Measurements from ENCODE around the gene PLEKHH2.
A peak's percentile ranks its signal among the peaks of the same experiment; 100 is the strongest.
"Not testable (repeated sequence)": the region's sequence is repeated elsewhere in the genome, so short reads cannot be mapped to it uniquely, and the experiment has no call there.

PLEKHH2 gene

DNA sequence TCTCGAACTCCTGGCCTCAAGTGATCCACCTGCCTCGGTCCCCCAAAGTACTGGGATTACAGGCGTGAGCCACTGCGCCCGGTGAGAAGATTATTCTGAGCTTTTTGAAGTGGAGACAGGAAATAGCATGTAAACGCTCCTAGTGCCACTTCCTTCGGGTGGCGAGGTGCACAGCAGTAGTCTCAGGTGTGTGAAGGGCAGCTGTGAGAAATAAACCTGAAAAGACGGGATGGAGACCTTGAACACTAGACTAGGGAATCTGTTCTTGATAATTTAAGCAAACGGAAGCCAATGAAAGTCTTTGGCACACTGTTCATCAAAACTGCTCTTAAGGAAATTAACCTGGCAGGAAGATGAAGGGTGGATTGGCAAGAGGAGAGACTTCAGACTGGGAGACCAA lies 439 bp upstream of the PLEKHH2 start:
- DNase-seq (ENCODE audit: low spot score): no peak

DNA sequence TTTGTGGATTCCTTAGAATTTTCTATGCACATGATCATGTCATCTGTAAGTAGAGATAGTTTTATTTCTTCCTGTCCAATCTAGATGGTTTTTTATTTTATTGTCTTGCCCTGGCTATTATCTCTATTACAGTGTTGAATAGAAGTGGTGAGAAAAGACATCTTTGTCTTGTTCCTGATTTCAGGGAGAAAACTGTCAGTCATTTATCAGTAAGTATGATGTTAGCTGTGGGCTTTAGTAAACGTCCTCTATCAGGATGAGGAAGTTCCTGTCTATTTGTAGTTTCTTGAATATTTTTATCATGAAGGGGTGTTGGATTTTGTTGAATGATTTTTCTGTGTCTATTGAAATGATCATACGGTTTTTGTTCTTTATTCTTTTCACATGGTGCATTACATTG lies 5.3 kb downstream of the PLEKHH2 start:
- DNase-seq (ENCODE audit: low spot score): no peak

DNA sequence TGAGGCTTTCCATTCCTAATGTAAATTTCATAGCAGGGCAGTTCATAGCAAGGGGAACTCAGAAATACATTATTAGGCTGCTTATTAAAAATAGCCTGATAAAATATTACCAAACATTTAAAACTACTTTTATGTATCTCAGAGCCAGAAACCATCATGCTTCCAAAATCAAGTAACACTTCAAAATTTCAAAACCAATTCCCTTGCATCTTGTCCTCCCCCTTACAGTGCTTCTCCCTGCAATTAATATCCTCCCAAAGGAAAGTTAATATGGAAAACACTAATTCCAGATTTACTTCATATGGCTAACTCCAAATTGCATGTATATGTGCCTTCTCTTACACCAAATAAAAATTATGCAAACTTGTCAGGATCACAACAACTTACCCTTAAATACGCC lies 6.6 kb downstream of the PLEKHH2 start:
- DNase-seq (ENCODE audit: low spot score): no peak

DNA sequence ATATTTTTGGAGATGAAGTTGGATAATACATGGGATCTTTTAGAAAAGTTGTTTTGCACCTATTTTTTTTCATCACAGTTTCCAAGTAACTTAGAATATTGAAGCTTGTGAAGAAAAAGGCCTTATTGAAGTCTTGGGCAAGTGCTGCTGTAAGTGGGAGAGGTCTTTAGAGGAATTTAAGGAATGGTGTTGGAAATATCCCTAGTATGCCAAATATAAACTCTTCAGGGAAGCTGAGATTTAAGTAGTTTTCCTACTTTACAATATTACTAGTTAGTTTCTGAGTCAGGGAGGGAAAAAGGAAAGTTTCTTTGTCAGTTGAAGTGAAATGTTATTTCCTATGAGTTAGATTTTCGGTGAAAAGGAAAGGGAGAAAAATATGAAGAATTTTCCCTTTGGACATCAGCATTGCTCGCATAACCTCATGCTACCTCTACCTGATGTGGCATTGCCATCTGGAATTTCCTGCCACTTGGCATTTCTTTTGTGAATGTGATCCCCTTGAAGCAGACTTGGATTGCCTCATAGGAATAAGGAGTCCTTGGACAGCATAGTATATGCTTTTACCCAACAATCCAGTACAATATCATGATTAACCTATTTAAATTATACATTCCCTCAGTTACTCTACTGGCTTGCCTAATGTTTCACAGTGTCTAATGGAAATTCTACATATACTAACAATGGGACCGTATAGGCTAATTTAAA lies 12.1 kb downstream of the PLEKHH2 start:
- no peak for DNase-seq (ENCODE audit: low spot score)

DNA sequence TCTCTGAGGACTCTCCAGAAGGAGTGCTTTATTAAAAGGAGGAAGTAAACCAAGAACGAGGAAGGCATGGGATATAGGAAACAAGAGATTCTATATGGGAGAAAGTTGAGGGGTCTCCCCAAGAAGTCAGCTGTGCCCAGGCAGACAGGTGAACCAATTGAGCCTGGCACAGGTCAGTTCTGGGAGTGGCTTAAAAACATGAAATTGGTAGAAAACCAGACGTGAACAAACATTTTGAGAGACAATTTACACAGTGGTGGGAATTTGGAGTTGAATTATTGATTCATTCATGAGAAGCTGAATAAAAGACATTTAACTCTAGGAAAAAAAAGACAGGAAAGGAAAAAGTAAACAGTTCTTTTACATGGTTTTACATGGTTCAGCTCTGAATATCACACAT lies 16.4 kb downstream of the PLEKHH2 start:
- DNase-seq (ENCODE audit: low spot score): no peak

DNA sequence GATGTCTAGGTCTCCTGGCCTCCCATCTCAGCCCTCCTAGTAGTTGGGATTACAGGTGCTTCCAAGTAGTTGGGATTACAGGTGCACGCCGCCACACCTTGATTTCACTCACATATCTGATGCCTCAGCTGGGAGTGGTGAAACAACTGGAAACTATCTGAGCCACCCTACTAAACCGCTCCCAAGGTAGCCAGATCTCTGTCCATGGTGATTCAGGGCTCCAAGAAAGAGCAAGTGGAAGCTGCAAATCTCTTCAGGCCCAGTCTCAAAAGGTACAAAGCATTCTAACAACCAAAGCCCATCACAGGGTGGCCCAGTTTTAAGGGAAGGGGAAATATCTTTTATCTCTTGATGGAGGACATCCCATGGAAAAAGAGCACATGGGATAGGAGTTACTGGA lies 20.2 kb downstream of the PLEKHH2 start:
- no peak for DNase-seq (ENCODE audit: low spot score)

DNA sequence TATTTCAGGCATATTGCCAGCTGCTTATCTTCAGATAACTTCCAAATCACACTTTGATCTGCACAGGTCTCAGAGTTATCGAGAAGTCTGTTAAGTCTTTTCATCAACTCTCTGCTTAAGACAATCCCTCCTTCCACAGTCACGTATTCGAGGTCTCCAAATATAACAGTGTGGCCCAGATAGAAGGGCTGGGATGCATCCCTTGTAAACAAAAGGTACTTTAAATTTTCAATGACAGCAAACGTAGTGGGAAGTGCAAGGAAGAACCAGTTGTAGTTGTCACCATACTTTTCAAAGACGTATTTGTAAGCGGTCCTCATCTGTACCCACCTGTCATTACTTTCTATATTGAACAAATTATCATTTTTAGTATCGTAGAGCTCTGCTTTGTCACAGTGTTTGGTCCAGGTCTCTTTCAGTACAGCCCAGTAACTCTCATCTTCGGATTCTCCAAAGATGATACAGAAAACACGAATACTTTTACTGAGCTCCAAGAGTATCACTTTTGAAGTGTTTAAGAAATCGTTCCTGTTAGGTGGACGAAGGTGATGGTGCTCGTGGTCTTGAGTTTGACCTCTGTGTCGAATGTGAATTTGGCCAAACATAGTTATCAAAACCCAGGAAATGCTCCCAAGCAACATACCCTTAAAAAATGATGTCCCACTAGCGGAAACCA lies 38.7 kb downstream of the PLEKHH2 start:
- peak; percentile 1 for DNase-seq (ENCODE audit: low spot score)

DNA sequence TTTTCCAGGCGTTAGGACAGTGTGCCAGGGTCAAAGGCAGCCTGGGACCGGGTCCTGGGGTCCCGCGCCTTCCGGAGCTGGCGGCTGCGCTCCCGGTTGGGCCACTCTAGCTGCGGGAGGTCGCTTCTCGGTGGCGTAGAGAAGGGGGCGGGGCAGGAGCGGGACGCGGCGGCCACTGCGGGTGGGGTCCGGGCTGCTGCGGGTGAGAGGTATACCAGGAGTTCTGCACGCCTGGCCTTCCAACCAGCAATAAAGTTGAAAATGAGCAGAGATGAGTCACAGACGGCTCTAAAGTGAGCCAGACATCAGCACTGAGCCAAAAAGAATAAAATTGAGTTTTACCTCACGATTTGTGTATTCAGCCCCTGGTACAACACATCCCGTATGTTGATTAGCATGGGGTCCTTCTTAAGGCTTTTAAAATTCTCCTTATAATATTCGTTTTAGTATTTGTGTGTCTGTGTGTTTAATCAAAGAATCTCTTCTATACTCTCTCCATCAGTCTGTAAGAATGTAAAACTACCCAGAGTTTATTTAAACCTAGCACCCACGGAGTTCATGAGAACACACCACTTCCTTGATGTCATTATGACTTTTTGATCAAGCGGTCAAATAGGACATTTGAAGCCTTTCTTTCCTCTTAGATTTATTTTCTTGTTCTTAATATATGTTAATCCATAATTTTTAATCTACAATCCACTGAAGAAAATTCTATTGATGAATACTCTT lies 39.4 kb downstream of the PLEKHH2 start, which contains the start of gene C1GALT1C1L:
TSS of gene C1GALT1C1L (minus strand) at position 108 of the 729 bp plus-strand sequence. CDS start at position 1, 107 bp downstream.
- DNase-seq (ENCODE audit: low spot score): peak; percentile 78

DNA sequence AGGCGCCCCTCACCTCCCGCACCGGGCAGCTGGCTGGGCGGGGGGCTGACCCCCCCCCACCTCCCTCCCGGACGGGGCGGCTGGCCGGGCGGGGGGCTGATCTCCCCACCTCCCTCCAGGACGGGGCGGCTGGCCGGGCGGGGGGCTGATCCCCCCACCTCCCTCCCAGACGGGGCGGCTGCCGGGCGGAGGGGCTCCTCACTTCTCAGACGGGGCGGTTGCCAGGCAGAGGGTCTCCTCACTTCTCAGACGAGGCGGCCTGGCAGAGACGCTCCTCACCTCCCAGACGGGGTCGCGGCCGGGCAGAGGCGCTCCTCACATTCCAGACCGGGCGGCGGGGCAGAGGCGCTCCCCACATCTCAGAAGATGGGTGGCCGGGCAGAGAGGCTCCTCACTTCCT lies 40.7 kb downstream of the PLEKHH2 start:
- not testable (repeated sequence) for DNase-seq (ENCODE audit: low spot score)

DNA sequence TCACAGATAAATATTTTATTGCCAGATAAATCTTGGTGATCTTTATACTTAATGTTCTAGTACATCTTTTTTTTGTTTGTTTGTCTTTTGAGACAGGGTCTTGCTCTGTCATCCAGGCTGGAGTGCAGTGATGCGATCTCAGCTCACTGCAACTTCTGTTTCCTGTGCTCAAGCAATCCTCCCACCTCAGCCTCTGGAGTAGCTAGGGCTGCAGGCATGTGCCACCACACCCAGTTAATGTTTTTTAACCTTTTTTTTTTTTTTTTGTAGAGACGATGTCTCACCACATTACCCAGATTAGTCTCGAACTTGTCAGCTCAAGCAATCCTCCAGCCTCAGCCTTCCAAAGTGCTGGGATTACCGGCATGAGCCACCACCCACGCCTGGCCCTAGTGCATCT lies 48.3 kb downstream of the PLEKHH2 start:
- DNase-seq (ENCODE audit: low spot score): no peak

DNA sequence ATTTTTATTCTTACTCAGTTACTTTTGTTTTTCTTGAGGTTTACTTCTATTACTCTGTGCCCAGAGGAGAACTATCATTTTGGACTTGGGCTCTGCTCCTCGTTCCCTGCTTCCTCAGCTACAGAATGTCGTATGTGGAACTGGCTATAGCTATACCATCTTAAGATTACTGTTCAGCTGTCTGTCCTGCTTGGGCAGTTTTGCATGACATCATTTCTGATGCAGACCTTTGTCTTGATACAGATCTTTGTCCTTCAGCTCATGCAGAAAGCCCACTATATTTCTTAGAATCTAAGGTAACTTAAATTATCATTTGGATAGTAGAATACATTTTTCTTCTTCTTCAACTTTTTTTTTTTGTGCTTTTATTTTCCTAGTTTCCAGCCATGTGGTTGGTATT lies 52.9 kb downstream of the PLEKHH2 start:
- no peak for DNase-seq (ENCODE audit: low spot score)

DNA sequence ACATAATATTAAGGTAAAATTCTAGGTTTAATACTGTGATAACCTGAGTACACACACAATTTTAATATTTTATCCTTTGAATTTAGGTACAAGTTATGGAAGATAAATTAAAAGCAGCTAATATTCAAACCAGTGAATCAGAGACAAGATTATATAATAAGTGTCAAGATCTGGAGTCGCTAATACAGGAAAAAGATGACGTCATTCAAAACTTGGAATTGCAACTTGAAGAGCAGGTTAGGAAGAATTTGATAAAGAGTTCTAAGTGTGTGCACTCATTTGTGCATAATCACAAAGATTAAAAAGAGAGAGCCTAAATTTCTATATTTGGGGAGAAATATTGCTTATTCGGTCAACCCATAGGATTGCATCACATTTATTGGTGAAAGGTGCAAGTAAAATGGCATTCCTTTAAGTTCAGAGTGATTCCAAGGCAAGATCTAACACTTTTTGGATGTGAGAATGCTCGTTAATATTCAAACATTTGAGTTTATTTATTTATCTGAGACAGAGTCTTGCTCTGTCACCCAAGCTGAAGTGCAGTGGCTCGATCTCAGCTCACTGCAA lies 55.5 kb downstream of the PLEKHH2 start:
- no peak for DNase-seq (ENCODE audit: low spot score)

DNA sequence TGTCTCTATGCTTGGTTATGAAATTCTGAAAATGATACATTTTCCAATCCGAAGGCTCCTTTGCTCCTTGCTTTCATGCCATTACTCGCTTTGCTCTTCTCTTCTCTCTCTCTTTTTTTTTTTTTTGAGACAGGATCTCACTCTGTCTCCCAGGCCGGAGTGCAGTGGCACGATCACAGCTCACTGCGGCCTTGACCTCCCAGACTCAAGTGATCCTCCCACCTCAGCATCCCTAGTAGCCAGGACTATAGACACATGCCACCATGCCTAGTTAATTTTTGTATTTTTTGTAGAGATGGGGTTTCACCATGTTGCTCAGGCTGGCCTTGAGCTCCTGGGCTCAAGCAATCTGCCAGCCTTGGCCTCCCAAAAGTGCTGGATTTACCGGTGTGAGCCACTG lies 61.1 kb downstream of the PLEKHH2 start:
- DNase-seq (ENCODE audit: low spot score): not testable (repeated sequence)

DNA sequence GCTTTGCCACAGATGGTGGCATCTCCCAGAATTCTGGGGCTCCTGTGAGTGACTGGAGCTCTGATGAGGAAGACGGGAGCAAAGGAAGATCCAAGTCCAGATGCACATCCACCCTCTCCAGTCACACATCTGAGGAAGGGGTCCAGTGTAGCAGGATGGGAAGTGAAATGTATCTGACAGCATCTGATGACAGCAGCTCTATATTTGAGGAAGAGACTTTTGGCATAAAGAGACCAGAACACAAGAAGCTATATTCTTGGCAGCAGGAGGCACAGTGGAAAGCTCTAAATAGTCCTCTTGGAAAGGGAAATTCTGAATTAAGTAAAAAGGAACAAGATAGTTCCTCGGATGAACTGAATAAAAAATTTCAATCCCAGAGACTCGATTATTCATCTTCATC lies 62.7 kb downstream of the PLEKHH2 start:
- DNase-seq (ENCODE audit: low spot score): no peak

DNA sequence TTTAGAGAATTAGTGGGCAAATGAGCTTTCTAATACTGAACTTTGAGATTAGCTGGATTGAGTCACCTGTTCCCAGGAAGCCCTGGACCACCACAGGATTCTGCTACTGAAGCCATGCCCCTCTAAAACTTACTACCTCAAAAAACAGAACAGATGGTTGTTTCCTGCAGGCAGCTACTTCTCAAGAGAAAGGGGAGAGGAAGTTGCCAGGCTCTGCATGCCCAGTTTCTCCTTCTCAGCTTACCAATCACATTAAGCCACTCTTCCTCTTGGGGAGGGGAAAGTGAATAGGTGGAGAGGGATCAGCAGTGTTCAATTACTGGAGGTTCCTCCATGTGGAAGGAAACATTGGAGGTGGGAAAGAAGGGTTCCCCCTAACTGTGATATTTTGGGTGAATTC lies 64.1 kb downstream of the PLEKHH2 start:
- no peak for DNase-seq (ENCODE audit: low spot score)

DNA sequence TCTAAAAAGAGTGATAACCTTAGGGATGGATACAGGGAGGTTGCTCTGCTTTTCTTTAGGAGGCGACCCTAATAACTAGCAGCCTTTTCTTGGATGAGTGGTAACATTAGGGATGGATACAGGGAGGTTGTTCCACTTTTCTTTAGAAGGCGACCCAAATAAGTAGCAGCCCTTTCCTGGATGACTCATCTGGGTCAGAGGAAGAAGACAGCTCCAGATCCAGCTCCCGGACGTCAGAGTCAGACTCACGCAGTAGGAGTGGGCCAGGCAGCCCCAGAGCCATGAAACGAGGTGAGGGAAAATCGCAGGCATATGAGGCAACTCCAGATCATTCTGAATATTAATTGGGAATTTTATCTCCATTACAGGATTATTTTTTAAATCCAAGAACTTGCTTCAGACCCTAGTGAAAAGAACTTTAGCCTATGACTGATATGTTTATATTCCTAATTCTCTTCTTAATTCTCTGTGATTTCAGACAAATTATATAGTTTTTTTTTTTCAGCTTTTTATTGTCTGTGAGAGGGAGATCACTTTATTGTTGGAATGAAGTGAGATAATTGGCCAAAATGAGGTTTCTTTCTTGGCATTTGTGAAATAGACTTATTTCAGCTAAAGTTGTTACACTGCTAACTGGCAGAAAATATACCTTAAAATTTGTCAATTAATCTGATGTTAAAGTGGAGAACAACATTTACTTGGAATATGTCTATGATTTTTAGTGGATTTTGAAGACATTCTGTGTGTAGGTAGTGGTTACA lies 70.4 kb downstream of the PLEKHH2 start:
- DNase-seq (ENCODE audit: low spot score): no peak

DNA sequence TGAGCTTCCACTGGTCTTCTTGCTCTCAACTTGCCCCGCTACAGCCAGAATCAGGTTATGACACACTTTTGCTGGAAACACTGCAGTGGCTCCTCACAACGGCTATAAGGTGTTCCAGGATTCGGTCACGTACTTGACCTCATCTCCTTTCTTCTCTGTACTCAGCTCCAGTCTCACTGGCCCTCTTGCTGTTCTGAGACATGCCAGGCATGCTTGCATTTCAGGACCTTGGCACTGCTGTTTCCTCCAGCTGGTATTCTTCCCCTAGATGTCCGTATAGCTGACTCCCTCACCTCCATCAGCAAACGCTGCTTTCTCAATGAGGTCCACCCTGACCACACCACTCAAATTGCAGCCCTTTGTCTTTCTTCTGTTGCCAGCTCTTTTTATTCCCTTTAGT lies 71.1 kb downstream of the PLEKHH2 start:
- no peak for DNase-seq (ENCODE audit: low spot score)

DNA sequence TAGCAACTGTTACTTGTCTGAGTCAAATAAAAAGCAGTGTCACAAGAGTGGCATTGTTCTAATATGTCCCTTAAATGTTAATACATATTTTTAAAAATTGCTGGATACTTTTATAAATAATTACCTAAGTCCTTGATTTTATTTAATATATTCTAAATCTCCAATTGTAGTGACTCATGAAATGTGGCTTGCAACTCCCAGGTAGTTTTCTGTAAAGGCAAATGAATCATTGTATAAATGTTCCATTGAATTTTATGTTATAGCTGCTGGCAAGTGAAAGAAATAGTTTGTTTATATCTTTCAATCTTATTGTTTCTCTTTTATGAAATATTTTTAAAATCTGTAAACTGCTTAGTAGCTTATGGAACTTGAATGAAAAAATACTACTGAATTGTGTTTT lies 71.8 kb downstream of the PLEKHH2 start:
- DNase-seq (ENCODE audit: low spot score): no peak

DNA sequence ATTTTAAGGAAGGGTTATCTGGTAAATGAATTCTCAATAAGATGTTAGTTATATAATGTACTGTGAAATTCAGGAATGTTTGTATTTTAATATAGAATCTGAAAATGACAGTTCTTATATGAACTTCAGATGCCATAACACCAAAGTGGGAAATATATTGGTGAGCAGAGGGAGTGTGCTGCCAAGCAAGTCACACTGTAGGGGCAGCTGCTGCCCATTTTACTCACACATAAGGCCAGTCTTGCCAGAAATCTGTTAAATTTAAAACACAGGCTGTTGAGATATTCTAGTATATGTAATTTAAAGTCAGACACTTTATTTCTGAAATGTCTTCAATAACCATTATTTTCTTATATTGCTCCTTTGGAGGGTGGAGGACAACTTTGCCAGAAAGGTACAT lies 73.8 kb downstream of the PLEKHH2 start:
- DNase-seq (ENCODE audit: low spot score): no peak

DNA sequence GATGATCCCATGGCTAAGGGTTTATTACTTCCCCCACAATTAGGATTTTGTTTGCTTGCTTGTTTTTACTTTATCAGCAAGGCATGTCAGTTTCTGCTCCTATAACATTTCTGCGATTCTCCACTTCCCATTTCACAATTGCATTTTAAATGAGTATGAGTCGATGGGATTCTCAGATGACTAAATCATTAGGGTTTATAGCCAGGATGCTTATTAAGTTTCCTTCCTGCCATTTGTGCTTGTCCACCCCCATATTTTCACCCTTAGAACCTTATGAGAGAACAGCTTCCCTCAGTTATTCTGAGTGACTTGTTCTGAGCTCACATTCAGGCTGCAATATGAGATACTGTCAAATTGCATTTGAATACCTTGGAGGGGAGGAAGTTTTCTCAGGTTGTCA lies 77.1 kb downstream of the PLEKHH2 start:
- no peak for DNase-seq (ENCODE audit: low spot score)

DNA sequence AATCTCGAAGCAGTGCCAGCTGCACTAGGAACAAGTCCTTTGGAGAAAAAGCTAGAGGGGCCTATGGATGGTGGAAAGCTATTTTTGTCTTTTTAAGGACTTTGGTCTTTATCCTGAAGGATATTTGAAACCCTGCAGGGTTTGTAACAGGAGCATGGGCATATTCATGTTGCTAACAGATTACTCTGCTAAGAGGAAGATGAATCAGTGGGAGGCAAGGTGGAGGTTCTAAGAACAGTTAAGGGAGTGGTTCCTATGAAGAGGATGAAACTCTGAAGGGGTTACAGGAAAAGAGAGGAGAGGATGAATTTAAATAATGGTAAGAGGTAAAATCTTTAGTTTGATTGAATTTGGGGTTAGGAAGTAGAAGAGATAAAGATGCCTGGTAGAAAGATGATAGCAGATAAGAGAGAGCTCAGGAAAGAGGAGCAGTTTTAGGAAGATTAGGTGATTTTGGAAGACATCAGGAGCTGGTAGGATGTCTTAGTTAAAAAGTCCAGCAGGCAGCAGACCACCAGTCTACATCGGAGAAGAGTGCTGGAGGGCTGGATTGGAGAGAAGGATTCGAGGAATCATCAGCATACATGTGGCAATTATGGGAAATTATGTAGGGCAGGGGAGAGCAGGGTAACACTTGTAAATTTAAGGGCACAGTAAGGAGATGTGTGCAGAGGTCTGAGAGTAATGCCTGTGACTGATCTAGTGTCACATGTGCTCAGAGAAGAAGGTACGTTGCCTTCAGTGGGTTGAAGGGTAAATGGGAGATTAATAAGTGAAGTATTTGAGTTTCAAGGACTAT lies 78.4 kb downstream of the PLEKHH2 start:
- no peak for DNase-seq (ENCODE audit: low spot score)

Data from LoVo (cell line).